ENCODE measurements around the gene CELA2B. TPM values are rescaled to one million over a fixed set of nuclear protein-coding genes. Genes with fewer than 3 reads are reported as not detected.

Gene CELA2B
- total and polyA plus RNA-seq, 10 of the 15 experiments (the other 5 are each of a cell fraction or from before 2014, with no cell fraction given): not detected

DNA sequence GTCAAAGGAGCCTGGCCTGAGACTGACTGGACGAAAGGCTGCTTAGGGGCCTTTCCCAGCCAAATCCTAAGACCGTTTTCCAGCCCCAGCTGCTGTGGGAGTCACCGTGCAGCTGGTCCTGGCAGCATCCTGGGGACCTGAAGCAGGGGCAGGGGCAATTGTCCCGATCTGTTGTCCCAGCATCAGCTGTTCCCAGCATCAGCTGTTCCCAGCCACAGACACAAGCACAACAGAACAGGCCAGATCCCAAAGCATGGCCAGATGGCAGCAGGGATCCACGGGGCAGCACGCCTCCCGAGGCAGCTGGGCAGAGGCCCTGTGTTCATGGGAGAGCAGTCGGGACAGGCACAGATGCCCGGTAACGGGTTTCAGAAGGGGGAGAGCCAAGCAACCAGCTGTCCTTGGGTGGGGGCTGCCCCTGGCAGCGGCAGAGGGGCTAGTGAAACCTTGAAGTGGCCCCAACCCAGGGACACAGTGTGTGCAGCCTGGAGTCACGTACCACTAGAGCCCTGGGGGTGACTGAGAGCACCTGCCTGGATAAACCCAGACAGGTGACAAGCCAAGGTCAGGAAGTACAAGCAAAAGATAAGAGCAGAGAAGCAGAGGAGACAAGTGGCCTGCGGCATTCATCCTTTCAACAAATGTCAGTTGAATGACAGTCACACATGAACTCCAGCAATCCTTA lies 13.3 kb downstream of the CELA2B start:
- no peak overlapping the region for H3K4me2 ChIP-seq (ENCODE audit: control insufficient read depth, insufficient read depth)
- in situ Hi-C loops (cut with MboI) (no loop called here), intact Hi-C loops (cut with micrococcal nuclease; ENCODE audit: unreplicated experiment) (no loop called here)
- H3K27ac ChIP-seq (ENCODE audit: control insufficient read depth, insufficient read depth): no peak overlapping the region
- no peak overlapping the region for H2AFZ ChIP-seq (ENCODE audit: control insufficient read depth, low read depth, low read length)
- H3K27me3 ChIP-seq (replicated peaks in 1 of 2; ENCODE audit: control insufficient read depth in 2 of 2, insufficient read depth in 2 of 2, low read length in 1 of 2): no peaks in the 10 kb centered on the region
- BruUV-seq (replicated peaks): no TSS peak
- no peak overlapping the region for H3K9ac ChIP-seq (ENCODE audit: control insufficient read depth, insufficient read depth, low read length)
- RAD21 ChIA-PET (ENCODE audit: unreplicated experiment): no interaction called here
- POLR2A ChIA-PET: no interaction called here
- H3K36me3 ChIP-seq (ENCODE audit: control insufficient read depth in 2 of 2, insufficient read depth in 2 of 2, low read length in 1 of 2): no peaks in the 10 kb centered on the region
- CTCF ChIA-PET: interaction anchor here (1.3 to 1.4 kb wide), 2 partner anchors 10 to 166 kb away, joined by 3 to 4 read pairs; no protein-coding TSS in a partner anchor
- no peaks in the 10 kb centered on the region for H3K4me1 ChIP-seq (ENCODE audit: control insufficient read depth, insufficient read depth, low read length)
- H4K20me1 ChIP-seq (ENCODE audit: control insufficient read depth, insufficient read depth): no peaks in the 10 kb centered on the region
- no peak overlapping the region for H3K4me3 ChIP-seq
- no peaks in the 10 kb centered on the region for H3K79me2 ChIP-seq (ENCODE audit: control insufficient read depth, insufficient read depth, low read length)
- SMC1A ChIA-PET (ENCODE audit: uncharacterized antibody, unreplicated experiment): no interaction called here
- WGBS (ENCODE audit: insufficient coverage, insufficient replicate concordance, low lambda C conversion rate, missing lambda C conversion rate): 68% methylated on average over 13 of the region's 13 CpGs
- no peak for ATAC-seq
- DNase-seq (ENCODE audit: low read depth, low spot score): no peak
- no peaks in the 10 kb centered on the region for H3K9me3 ChIP-seq (replicated peaks; ENCODE audit: control insufficient read depth, insufficient read depth, low read length)
- no peak for FAIRE-seq
- no peak for TF ChIP-seq POLR2AphosphoS2 (IDR thresholded peaks at IDR 0.05; ENCODE audit: low read depth, low read length)
- TF ChIP-seq YBX1 (IDR thresholded peaks at IDR 0.05): no peak
- no peak for TF ChIP-seq MEF2A (IDR thresholded peaks at IDR 0.05; ENCODE audit: insufficient read depth, low read depth, low read length)
- TF ChIP-seq CHD1 (IDR thresholded peaks at IDR 0.05; ENCODE audit: low read depth, low read length): no peak
- no peak for TF ChIP-seq ESRRA (IDR thresholded peaks at IDR 0.05; ENCODE audit: low read length)
- TF ChIP-seq RELA (IDR thresholded peaks at IDR 0.05; ENCODE audit: borderline replicate concordance, partially characterized antibody): no peak
- no peak for TF ChIP-seq ATF3 (IDR thresholded peaks at IDR 0.05; ENCODE audit: borderline replicate concordance, extremely low read depth, low read depth, low read length)
- no peak for TF ChIP-seq STAT3 (IDR thresholded peaks at IDR 0.05; ENCODE audit: low read depth, low read length)
- TF ChIP-seq, protein P1, sequence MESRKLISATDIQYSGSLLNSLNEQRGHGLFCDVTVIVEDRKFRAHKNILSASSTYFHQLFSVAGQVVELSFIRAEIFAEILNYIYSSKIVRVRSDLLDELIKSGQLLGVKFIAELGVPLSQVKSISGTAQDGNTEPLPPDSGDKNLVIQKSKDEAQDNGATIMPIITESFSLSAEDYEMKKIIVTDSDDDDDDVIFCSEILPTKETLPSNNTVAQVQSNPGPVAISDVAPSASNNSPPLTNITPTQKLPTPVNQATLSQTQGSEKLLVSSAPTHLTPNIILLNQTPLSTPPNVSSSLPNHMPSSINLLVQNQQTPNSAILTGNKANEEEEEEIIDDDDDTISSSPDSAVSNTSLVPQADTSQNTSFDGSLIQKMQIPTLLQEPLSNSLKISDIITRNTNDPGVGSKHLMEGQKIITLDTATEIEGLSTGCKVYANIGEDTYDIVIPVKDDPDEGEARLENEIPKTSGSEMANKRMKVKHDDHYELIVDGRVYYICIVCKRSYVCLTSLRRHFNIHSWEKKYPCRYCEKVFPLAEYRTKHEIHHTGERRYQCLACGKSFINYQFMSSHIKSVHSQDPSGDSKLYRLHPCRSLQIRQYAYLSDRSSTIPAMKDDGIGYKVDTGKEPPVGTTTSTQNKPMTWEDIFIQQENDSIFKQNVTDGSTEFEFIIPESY (IDR thresholded peaks at IDR 0.05): no peak
- TF ChIP-seq, protein P2, sequence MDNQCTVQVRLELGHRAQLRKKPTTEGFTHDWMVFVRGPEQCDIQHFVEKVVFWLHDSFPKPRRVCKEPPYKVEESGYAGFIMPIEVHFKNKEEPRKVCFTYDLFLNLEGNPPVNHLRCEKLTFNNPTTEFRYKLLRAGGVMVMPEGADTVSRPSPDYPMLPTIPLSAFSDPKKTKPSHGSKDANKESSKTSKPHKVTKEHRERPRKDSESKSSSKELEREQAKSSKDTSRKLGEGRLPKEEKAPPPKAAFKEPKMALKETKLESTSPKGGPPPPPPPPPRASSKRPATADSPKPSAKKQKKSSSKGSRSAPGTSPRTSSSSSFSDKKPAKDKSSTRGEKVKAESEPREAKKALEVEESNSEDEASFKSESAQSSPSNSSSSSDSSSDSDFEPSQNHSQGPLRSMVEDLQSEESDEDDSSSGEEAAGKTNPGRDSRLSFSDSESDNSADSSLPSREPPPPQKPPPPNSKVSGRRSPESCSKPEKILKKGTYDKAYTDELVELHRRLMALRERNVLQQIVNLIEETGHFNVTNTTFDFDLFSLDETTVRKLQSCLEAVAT (IDR thresholded peaks at IDR 0.05): no peak
- TF ChIP-seq JUNB (IDR thresholded peaks at IDR 0.05): no peak
- TF ChIP-seq, protein P3, sequence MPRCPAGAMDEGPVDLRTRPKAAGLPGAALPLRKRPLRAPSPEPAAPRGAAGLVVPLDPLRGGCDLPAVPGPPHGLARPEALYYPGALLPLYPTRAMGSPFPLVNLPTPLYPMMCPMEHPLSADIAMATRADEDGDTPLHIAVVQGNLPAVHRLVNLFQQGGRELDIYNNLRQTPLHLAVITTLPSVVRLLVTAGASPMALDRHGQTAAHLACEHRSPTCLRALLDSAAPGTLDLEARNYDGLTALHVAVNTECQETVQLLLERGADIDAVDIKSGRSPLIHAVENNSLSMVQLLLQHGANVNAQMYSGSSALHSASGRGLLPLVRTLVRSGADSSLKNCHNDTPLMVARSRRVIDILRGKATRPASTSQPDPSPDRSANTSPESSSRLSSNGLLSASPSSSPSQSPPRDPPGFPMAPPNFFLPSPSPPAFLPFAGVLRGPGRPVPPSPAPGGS (IDR thresholded peaks at IDR 0.05; ENCODE audit: borderline replicate concordance, insufficient read depth, low read depth, low read length, poor library complexity, severe bottlenecking): no peak
- no peak for TF ChIP-seq KDM1A (IDR thresholded peaks at IDR 0.05; ENCODE audit: borderline replicate concordance)
- no peak for TF ChIP-seq ZNF384 (IDR thresholded peaks at IDR 0.05; ENCODE audit: borderline replicate concordance, low read depth, low read length)
- TF ChIP-seq PBX3 (IDR thresholded peaks at IDR 0.05; ENCODE audit: insufficient replicate concordance, low read depth, low read length): no peak
- TF ChIP-seq SPI1 (IDR thresholded peaks at IDR 0.05; ENCODE audit: borderline replicate concordance, insufficient read depth, low read depth, low read length): no peak
- TF ChIP-seq SMAD5 (IDR thresholded peaks at IDR 0.05; ENCODE audit: low read depth): no peak
- TF ChIP-seq ZSCAN29 (IDR thresholded peaks at IDR 0.05): no peak
- TF ChIP-seq JUND (IDR thresholded peaks at IDR 0.05; ENCODE audit: low read depth, low read length): no peak

Data from GM12878 (cell line).